PFSK-1 (cell line): ENCODE measurements around the gene CHST3.

ENCODE experiments used
- FOXP2 ChIP-seq: optimal IDR thresholded peaks from 2 replicates; pipeline ENCODE3; 2011; ENCODE audit warnings: borderline replicate concordance, control low read depth, inconsistent platforms; ENCODE audit not compliant: insufficient read depth; ENCODE audit errors: extremely low read length, extremely low read depth
- POLR2AphosphoS5 ChIP-seq: IDR thresholded peaks from 2 replicates; pipeline ENCODE4 v1.6.1; 2012; ENCODE audit warnings: low read depth, mild to moderate bottlenecking, control low read depth, low read length, moderate library complexity
- REST ChIP-seq, 2 experiments: IDR thresholded peaks; 2 replicates each; pipeline versions ENCODE4 v1.6.1 to v1.8.0; 2011 to 2012; ENCODE audit warnings: low read depth in 2 of 2, low read length in 2 of 2, control low read depth in 1 of 2, inconsistent platforms in 1 of 2, mild to moderate bottlenecking in 1 of 2, moderate library complexity in 1 of 2; ENCODE audit not compliant: insufficient read depth in 1 of 2
- SIN3A ChIP-seq: IDR thresholded peaks from 2 replicates; pipeline ENCODE4 v1.6.1; 2012; ENCODE audit warnings: mild to moderate bottlenecking, low read length, moderate library complexity, borderline replicate concordance; ENCODE audit not compliant: insufficient read depth
- TAF1 ChIP-seq: IDR thresholded peaks from 2 replicates; pipeline ENCODE4 v1.6.1; 2012; ENCODE audit warnings: low read length, control low read depth, borderline replicate concordance; ENCODE audit not compliant: insufficient read depth

The CHST3 gene

GRCh38 chr10:72041491-72041890 lies 77.3 kb downstream of the CHST3 start:
- TF ChIP-seq FOXP2 (no peak), TAF1 (no peak), SIN3A (no peak), REST (IDR thresholded peaks at IDR 0.05; ENCODE audit: insufficient read depth in 1 of 2, low read depth in 2 of 2, low read length in 2 of 2) (no peak), POLR2AphosphoS5 (no peak)

GRCh38 chr10:72043016-72043834 lies 79.0 kb downstream of the CHST3 start:
- no peak for TF ChIP-seq SIN3A
- no peak for TF ChIP-seq FOXP2
- no peak for TF ChIP-seq TAF1
- TF ChIP-seq REST (IDR thresholded peaks at IDR 0.05; ENCODE audit: insufficient read depth in 1 of 2, low read depth in 2 of 2, low read length in 2 of 2), result no peak
- TF ChIP-seq POLR2AphosphoS5, result no peak

- TF ChIP-seq TAF1 (no peak), SIN3A (no peak), FOXP2 (peak; percentile 62)
Measured at GRCh38 chr10:72044417-72045041, 80.3 kb downstream of the CHST3 start.

- TF ChIP-seq SIN3A (no peak), REST (IDR thresholded peaks at IDR 0.05; ENCODE audit: insufficient read depth in 1 of 2, low read depth in 2 of 2, low read length in 2 of 2) (no peak), POLR2AphosphoS5 (no peak), TAF1 (no peak), FOXP2 (no peak)
Measured at GRCh38 chr10:72045586-72045985, 81.4 kb downstream of the CHST3 start.

- TF ChIP-seq REST (IDR thresholded peaks at IDR 0.05; ENCODE audit: insufficient read depth in 1 of 2, low read depth in 2 of 2, low read length in 2 of 2) (no peak), FOXP2 (peak; percentile 55)
Measured at GRCh38 chr10:72048450-72049124, 84.4 kb downstream of the CHST3 start.
